ENCODE data around the gene LRIG1.

DNA sequence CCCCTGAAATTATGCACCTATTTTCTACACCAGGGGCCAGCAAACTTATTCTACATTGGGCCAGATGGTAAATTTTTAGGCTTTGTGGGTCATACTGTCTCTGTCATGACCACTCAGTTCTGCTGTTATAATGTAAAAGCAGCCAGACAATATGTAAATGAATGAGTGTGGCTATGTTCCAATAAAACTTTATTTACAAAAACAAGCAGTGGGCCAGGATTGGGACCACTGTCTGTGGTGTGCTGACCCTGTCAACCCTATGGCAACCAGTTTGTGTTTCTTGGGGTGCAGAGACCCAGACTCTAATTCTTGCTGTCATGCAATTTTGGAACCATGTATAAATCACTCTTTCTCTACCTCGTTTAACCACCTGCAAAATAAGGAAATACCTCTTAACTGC lies 74.7 kb downstream of the LRIG1 start:
- TF ChIP-seq, protein P1, sequence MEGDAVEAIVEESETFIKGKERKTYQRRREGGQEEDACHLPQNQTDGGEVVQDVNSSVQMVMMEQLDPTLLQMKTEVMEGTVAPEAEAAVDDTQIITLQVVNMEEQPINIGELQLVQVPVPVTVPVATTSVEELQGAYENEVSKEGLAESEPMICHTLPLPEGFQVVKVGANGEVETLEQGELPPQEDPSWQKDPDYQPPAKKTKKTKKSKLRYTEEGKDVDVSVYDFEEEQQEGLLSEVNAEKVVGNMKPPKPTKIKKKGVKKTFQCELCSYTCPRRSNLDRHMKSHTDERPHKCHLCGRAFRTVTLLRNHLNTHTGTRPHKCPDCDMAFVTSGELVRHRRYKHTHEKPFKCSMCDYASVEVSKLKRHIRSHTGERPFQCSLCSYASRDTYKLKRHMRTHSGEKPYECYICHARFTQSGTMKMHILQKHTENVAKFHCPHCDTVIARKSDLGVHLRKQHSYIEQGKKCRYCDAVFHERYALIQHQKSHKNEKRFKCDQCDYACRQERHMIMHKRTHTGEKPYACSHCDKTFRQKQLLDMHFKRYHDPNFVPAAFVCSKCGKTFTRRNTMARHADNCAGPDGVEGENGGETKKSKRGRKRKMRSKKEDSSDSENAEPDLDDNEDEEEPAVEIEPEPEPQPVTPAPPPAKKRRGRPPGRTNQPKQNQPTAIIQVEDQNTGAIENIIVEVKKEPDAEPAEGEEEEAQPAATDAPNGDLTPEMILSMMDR (IDR thresholded peaks at IDR 0.05): no peak
- TF ChIP-seq EZH2 (IDR thresholded peaks at IDR 0.05) (no peak), EZH2phosphoT487 (IDR thresholded peaks at IDR 0.05) (no peak)

Measured in neural progenitor cell (in vitro differentiated cells).